Liver (tissue), 9 donors: Measurements from ENCODE around the gene EMP3. TPM values are rescaled to one million over a fixed set of nuclear protein-coding genes. Genes with fewer than 3 reads are reported as not detected.
"Not testable (repeated sequence)": the region's sequence is repeated elsewhere in the genome, so short reads cannot be mapped to it uniquely, and the experiment has no call there.

Experiments used
- DNase-seq: peaks from one replicate; pipeline ENCODE4 v3.0.0-alpha.2; 2017; ENCODE audit warnings: low spot score
- H3K27ac ChIP-seq, 2 donors: one replicate each; pipeline ENCODE4 v1.7.0; 2013; ENCODE audit warnings: inconsistent platforms in 2 of 2, low read length in 2 of 2, control low read depth in 1 of 2, low read depth in 1 of 2, mild to moderate bottlenecking in 1 of 2
- H3K27me3 ChIP-seq, 4 donors: one replicate each; pipeline versions ENCODE4 v1.6.1 to v1.7.0; 2013; ENCODE audit warnings: low read length in 3 of 4, inconsistent platforms in 1 of 4, mild to moderate bottlenecking in 1 of 4, moderate library complexity in 1 of 4; ENCODE audit not compliant: control insufficient read depth in 4 of 4, insufficient read depth in 4 of 4
- H3K36me3 ChIP-seq, 4 donors: one replicate each; pipeline versions ENCODE4 v1.6.1 to v1.7.0; 2013; ENCODE audit warnings: low read length in 3 of 4, mild to moderate bottlenecking in 3 of 4, low read depth in 1 of 4, moderate library complexity in 1 of 4; ENCODE audit not compliant: control insufficient read depth in 4 of 4, insufficient read depth in 3 of 4
- H3K4me1 ChIP-seq, 4 donors: one replicate each; pipeline versions ENCODE4 v1.6.1 to v1.7.0; 2013; ENCODE audit warnings: low read length in 3 of 4, mild to moderate bottlenecking in 3 of 4, moderate library complexity in 1 of 4; ENCODE audit not compliant: control insufficient read depth in 4 of 4, insufficient read depth in 4 of 4
- H3K4me3 ChIP-seq, 3 donors: one replicate each; pipeline versions ENCODE4 v1.6.1 to v1.7.0; 2013; ENCODE audit warnings: low read length in 3 of 3, control low read depth in 1 of 3, low read depth in 1 of 3, mild to moderate bottlenecking in 1 of 3
- H3K9ac ChIP-seq, 2 donors: one replicate each; pipeline ENCODE4 v1.7.0; 2013; ENCODE audit warnings: low read length in 2 of 2, mild to moderate bottlenecking in 2 of 2, moderate library complexity in 2 of 2, control low read depth in 1 of 2, low read depth in 1 of 2
- H3K9me3 ChIP-seq, 4 donors: one replicate each; pipeline versions ENCODE4 v1.6.1 to v1.7.0; 2013; ENCODE audit warnings: low read length in 3 of 4; ENCODE audit not compliant: control insufficient read depth in 4 of 4
- ATF3 ChIP-seq: IDR thresholded peaks from 2 replicates; pipeline ENCODE4 v1.6.1; 2016; ENCODE audit warnings: antibody characterized with exemption
- EGR1 ChIP-seq, 2 donors: IDR thresholded peaks; 2 replicates each; pipeline ENCODE4 v1.6.1; 2016 to 2018; ENCODE audit warnings: antibody characterized with exemption in 2 of 2, low read depth in 2 of 2
- FOXA1 ChIP-seq: IDR thresholded peaks from 2 replicates; pipeline ENCODE4 v1.6.1; 2016; ENCODE audit warnings: antibody characterized with exemption
- GABPA ChIP-seq, 2 donors: IDR thresholded peaks in 1 of 2; conservative IDR thresholded peaks in 1 of 2; 2 replicates each; pipeline ENCODE4 v1.6.1; 2016; ENCODE audit warnings: antibody characterized with exemption in 2 of 2, mild to moderate bottlenecking in 1 of 2, moderate library complexity in 1 of 2
- HNF4A ChIP-seq, 2 donors: conservative IDR thresholded peaks; 2 replicates each; pipeline ENCODE4 v1.6.1; 2016; ENCODE audit warnings: antibody characterized with exemption in 2 of 2, mild to moderate bottlenecking in 2 of 2
- HNF4G ChIP-seq: IDR thresholded peaks from 2 replicates; pipeline ENCODE4 v1.6.1; 2016; ENCODE audit warnings: antibody characterized with exemption
- JUND ChIP-seq, 2 donors: IDR thresholded peaks; 2 replicates each; pipeline ENCODE4 v1.6.1; 2016; ENCODE audit warnings: antibody characterized with exemption in 2 of 2
- MAX ChIP-seq: IDR thresholded peaks from 2 replicates; pipeline ENCODE4 v1.6.1; 2016; ENCODE audit warnings: antibody characterized with exemption
- RAD21 ChIP-seq, 2 donors: IDR thresholded peaks; 2 replicates each; pipeline ENCODE4 v1.6.1; 2016; ENCODE audit warnings: antibody characterized with exemption in 2 of 2, mild to moderate bottlenecking in 2 of 2
- SP1 ChIP-seq: IDR thresholded peaks from 2 replicates; pipeline ENCODE4 v1.6.1; 2018; ENCODE audit warnings: antibody characterized with exemption, mild to moderate bottlenecking
- YY1 ChIP-seq: IDR thresholded peaks from 2 replicates; pipeline ENCODE4 v1.6.1; 2016; ENCODE audit warnings: antibody characterized with exemption, mild to moderate bottlenecking
- ZBTB33 ChIP-seq: IDR thresholded peaks from 2 replicates; pipeline ENCODE4 v1.6.1; 2016; ENCODE audit warnings: antibody characterized with exemption
- WGBS: extraction: QIAGEN DNeasy Blood & Tissue Kit; methylation state at CpG from one replicate; pipeline ENCODE4 v1.1.7; 2013; 5-methylcytosine and 5-hydroxymethylcytosine counted together
- polyA plus RNA-seq, 2 donors: library from polyadenylated mRNA; stranded (reverse) in 1 of 2; unstranded in 1 of 2; fragments of 200-250 nt in 1 of 2; fragments of >200 nt in 1 of 2; fragmentation: Nextera tagmentation in 1 of 2; extraction: Ambion mirVana in 1 of 2; gene quantifications; one replicate each; pipeline versions ENCODE4 v1.2.1 to v1.2.3, GENCODE V29; 2013 to 2015
- total RNA-seq, 2 donors: library from RNA; depleted of rRNA; stranded (reverse); fragments of >200 nt; gene quantifications; one replicate each; pipeline ENCODE4 v1.2.3, GENCODE V29; 2014
- TF ChIP-seq, protein P1 (sequence below): IDR thresholded peaks from 2 replicates; pipeline ENCODE4 v1.6.1; 2016; ENCODE audit warnings: antibody characterized with exemption, mild to moderate bottlenecking
- donor health status: healthy.
- donor health status: healthy.
- donor health status: healthy.
- donor health status: healthy.
- donor health status: healthy.

EMP3 gene
- total and polyA plus RNA-seq, 4 donors = 4.5 to 16.6 (median 11.7) TPM

DNA sequence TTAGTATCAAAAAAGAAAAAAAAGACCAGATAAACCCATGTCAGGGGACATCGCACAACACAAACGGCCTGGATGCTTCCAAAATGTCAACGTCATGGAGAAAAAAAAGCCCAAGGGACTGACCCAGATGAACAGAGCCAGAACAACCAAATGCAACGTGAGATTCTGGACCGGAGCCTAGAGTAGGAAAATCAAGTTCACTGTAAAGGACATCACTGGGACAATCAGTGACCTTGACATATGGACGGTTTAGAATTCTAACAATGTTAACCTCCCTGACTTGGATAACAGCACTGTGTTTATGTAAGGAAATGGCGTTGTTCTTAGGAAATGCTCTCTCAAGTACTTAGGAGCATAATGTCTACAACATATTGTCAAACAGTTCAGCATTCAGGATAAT lies 15.1 kb upstream of the EMP3 start (continued):
- TF ChIP-seq, protein P1, sequence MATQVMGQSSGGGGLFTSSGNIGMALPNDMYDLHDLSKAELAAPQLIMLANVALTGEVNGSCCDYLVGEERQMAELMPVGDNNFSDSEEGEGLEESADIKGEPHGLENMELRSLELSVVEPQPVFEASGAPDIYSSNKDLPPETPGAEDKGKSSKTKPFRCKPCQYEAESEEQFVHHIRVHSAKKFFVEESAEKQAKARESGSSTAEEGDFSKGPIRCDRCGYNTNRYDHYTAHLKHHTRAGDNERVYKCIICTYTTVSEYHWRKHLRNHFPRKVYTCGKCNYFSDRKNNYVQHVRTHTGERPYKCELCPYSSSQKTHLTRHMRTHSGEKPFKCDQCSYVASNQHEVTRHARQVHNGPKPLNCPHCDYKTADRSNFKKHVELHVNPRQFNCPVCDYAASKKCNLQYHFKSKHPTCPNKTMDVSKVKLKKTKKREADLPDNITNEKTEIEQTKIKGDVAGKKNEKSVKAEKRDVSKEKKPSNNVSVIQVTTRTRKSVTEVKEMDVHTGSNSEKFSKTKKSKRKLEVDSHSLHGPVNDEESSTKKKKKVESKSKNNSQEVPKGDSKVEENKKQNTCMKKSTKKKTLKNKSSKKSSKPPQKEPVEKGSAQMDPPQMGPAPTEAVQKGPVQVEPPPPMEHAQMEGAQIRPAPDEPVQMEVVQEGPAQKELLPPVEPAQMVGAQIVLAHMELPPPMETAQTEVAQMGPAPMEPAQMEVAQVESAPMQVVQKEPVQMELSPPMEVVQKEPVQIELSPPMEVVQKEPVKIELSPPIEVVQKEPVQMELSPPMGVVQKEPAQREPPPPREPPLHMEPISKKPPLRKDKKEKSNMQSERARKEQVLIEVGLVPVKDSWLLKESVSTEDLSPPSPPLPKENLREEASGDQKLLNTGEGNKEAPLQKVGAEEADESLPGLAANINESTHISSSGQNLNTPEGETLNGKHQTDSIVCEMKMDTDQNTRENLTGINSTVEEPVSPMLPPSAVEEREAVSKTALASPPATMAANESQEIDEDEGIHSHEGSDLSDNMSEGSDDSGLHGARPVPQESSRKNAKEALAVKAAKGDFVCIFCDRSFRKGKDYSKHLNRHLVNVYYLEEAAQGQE = no peak
- no peak for TF ChIP-seq MAX
- peak; percentile 13 for TF ChIP-seq SP1
- no peak for TF ChIP-seq JUND (IDR thresholded peaks at IDR 0.05)

- no peak for TF ChIP-seq ZBTB33
- no peak for DNase-seq
- Histone ChIP-seq H3K9ac (no peak overlapping the region), H3K36me3 (no peaks in the 10 kb centered on the region), H3K9me3 (no peaks in the 10 kb centered on the region), H3K27me3 (no peaks in the 10 kb centered on the region), H3K4me3 (no peak overlapping the region), H3K4me1 (no peaks in the 10 kb centered on the region), H3K27ac (no peak overlapping the region)
- WGBS = 94% methylated on average over 11 of the region's 11 CpGs
These were observed 14.0 kb upstream of the EMP3 start for GRCh38 chr19:48311384-48311783.

DNA sequence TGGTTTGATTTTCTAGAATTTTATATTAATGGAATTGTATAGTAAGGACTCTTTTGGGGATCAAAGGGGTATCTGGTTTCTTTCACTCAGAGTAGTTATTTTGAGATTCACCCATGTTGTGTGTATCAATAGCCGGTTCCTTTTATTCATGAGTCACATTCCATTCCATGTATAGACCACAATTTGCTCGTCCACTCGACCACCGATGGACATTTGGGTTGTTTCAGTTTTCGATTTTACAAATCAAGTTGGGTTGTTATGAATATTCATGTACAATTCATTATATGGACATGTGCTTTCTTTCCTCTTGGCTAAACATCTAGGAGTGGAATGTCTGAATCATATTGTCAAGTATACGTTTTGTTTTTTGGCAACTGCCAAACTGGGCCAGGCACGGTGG lies 9.6 kb upstream of the EMP3 start:
- Histone ChIP-seq H3K9ac (no peak overlapping the region), H3K36me3 (no peaks in the 10 kb centered on the region), H3K27me3 (no peaks in the 10 kb centered on the region), H3K9me3 (no peaks in the 10 kb centered on the region), H3K27ac (no peak overlapping the region), H3K4me1 (peaks cover 0 to 7% (median 0%) of the 10 kb centered on the region in 4 donors), H3K4me3 (no peak overlapping the region)
- no peak for DNase-seq
- TF ChIP-seq HNF4A (conservative IDR thresholded peaks at IDR 0.05) (no peak), HNF4G (no peak), ZBTB33 (no peak), EGR1 (IDR thresholded peaks at IDR 0.05; ENCODE audit: low read depth in 2 of 2) (no peak), ATF3 (no peak), YY1 (no peak), FOXA1 (no peak), MAX (no peak), GABPA (IDR thresholded peaks at IDR 0.05 in 1 of 2, conservative IDR thresholded peaks at IDR 0.05 in 1 of 2) (no peak), RAD21 (IDR thresholded peaks at IDR 0.05) (no peak)
- TF ChIP-seq, protein P1 = no peak
- 75% methylated on average over 7 of the region's 7 CpGs for WGBS

- not testable (repeated sequence) for H3K9me3 ChIP-seq, H3K4me3 ChIP-seq, DNase-seq, H3K27ac ChIP-seq, H3K27me3 ChIP-seq, H3K36me3 ChIP-seq, H3K9ac ChIP-seq
- H3K4me1 ChIP-seq = peaks cover 2 to 15% (median 5%) of the 10 kb centered on the region in 4 donors
- WGBS = 59% methylated on average over 9 of the region's 9 CpGs
These were observed 7.7 kb upstream of the EMP3 start for GRCh38 chr19:48317708-48317960.
